ENCODE measurements around the gene PHLDB1. TPM values are rescaled to one million over a fixed set of nuclear protein-coding genes. Genes with fewer than 3 reads are reported as not detected.

The PHLDB1 gene
- total and polyA plus RNA-seq, 2 of the 8 experiments (the other 6 are each of a cell fraction or from before 2014, with no cell fraction given): 53.9 to 74.8 TPM

GRCh38 chr11:118635237-118635591 is 27.8 kb downstream of the PHLDB1 start:
- peak overlapping the region; percentile 87 for H4K91ac ChIP-seq (replicated peaks; ENCODE audit: insufficient read length, low read length)
- no peaks in the 10 kb centered on the region for H3K9me3 ChIP-seq (ENCODE audit: insufficient read depth in 2 of 2, low read depth in 1 of 2, low read length in 1 of 2)
- peaks cover 16 to 23% (median 19%) of the 10 kb centered on the region in 4 experiments for H3K4me1 ChIP-seq (replicated peaks in 1 of 4; ENCODE audit: control insufficient read depth in 3 of 4, insufficient read depth in 4 of 4, low read length in 3 of 4)
- peak overlapping the region; percentile 92; the same call in 1 of the 2 replicates for H2BK15ac ChIP-seq (ENCODE audit: low read length)
- H3K4me3 ChIP-seq (ENCODE audit: extremely low read depth in 1 of 4, insufficient read depth in 2 of 4, low read depth in 3 of 4, low read length in 4 of 4): peak overlapping the region; percentile 36 to 72 (median 62)
- peak overlapping the region; percentile 24 for H2BK120ac ChIP-seq (replicated peaks; ENCODE audit: low read depth, low read length)
- POLR2A ChIA-PET (ENCODE audit: partially characterized antibody): interaction anchor here (0.6 to 25.8 kb wide), 15 partner anchors 11 to 378 kb away, joined by 3 to 574 read pairs (median 3); partner anchors contain the start of genes ARCN1 and PHLDB1
- H3K79me2 ChIP-seq (ENCODE audit: control insufficient read depth in 1 of 2, insufficient read depth in 2 of 2, low read length in 2 of 2): no peaks in the 10 kb centered on the region
- no peak overlapping the region for H3K23ac ChIP-seq (ENCODE audit: insufficient read length)
- H2BK5ac ChIP-seq (ENCODE audit: low read depth, low read length): peak overlapping the region; percentile 92
- FAIRE-seq (no peak), DNase-seq (ENCODE audit: low read depth in 1 of 2, low spot score in 2 of 2) (no peak)
- peak overlapping the region; percentile 80 to 99 for H3K4me2 ChIP-seq (ENCODE audit: insufficient read depth in 1 of 2, low read depth in 2 of 2, low read length in 2 of 2)
- H3K79me1 ChIP-seq (ENCODE audit: low read depth, low read length): peaks cover 2% of the 10 kb centered on the region
- peak overlapping the region; percentile 1 for H3K4ac ChIP-seq (replicated peaks; ENCODE audit: insufficient read length, low read depth, low read length)
- H4K8ac ChIP-seq (ENCODE audit: extremely low read depth, insufficient read depth, low read length): peak overlapping the region; percentile 88; the same call in 1 of the 2 replicates
- H3K18ac ChIP-seq (ENCODE audit: extremely low read depth, low read length): peak overlapping the region; percentile 97
- WGBS, 2 experiments (ENCODE audit: extremely low coverage in 1 of 2, insufficient coverage in 1 of 2, insufficient read length in 1 of 2, insufficient replicate concordance in 2 of 2, low coverage in 1 of 2, low lambda C conversion rate in 2 of 2, missing lambda C conversion rate in 1 of 2): 7% methylated on average over 15 of the region's 15 CpGs; no CpG with 5 or more reads in 1 of the 2 experiments
- 0 out of 2 replicates have a peak overlapping the region, but pooled peaks have one; percentile 68 for H2AK5ac ChIP-seq (ENCODE audit: low read depth, low read length)
- H3K36me3 ChIP-seq (ENCODE audit: control insufficient read depth in 2 of 4, insufficient read depth in 4 of 4, low read length in 3 of 4): peaks cover 2 to 48% (median 16%) of the 10 kb centered on the region in 4 experiments; a peak in 6 of 8 replicates
- H4K20me1 ChIP-seq (replicated peaks in 1 of 2; ENCODE audit: control insufficient read depth in 1 of 2, insufficient read depth in 2 of 2, low read length in 2 of 2): peaks cover 2 to 13% of the 10 kb centered on the region in 2 experiments
- peaks cover 9% of the 10 kb centered on the region; the same call in 1 of the 2 replicates for H3K23me2 ChIP-seq (ENCODE audit: low read depth, low read length)
- peak overlapping the region; percentile 12; the same call in 1 of the 2 replicates for H2AFZ ChIP-seq (ENCODE audit: low read length)
- no peak overlapping the region for H3K14ac ChIP-seq (ENCODE audit: insufficient read length)
- peak overlapping the region; percentile 79 for H4K5ac ChIP-seq (ENCODE audit: insufficient read length, low read depth, low read length)
- H3K27me3 ChIP-seq (replicated peaks in 1 of 4; ENCODE audit: control insufficient read depth in 3 of 4, extremely low read depth in 1 of 4, insufficient read depth in 3 of 4, low read length in 3 of 4): no peaks in the 10 kb centered on the region
- peak overlapping the region; percentile 62 to 79 (median 70) for H3K9ac ChIP-seq (replicated peaks in 1 of 4; ENCODE audit: extremely low read depth in 1 of 4, low read depth in 3 of 4, low read length in 3 of 4)
- H2BK20ac ChIP-seq (ENCODE audit: low read length): no peak overlapping the region
- H3K27ac ChIP-seq (ENCODE audit: low read depth, low read length): peak overlapping the region; percentile 89
- CTCF ChIA-PET (ENCODE audit: partially characterized antibody): interaction anchor here (0.7 to 19.1 kb wide), 13 partner anchors 8 to 201 kb away, joined by 3 to 435 read pairs (median 8); partner anchors contain the start of gene PHLDB1
- peak overlapping the region; percentile 97 for H2BK12ac ChIP-seq (ENCODE audit: low read depth, low read length)
- peak overlapping the region; percentile 24 for H3K56ac ChIP-seq (replicated peaks; ENCODE audit: insufficient read length, low read depth, low read length)
- no peak for TF ChIP-seq CTBP2 (IDR thresholded peaks at IDR 0.05; ENCODE audit: borderline replicate concordance, insufficient read depth, insufficient read length, low read length)
- TF ChIP-seq, protein P1, sequence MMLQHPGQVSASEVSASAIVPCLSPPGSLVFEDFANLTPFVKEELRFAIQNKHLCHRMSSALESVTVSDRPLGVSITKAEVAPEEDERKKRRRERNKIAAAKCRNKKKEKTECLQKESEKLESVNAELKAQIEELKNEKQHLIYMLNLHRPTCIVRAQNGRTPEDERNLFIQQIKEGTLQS (IDR thresholded peaks at IDR 0.05; ENCODE audit: insufficient read depth, low read depth, low read length): no peak
- no peak for TF ChIP-seq RFX5 (IDR thresholded peaks at IDR 0.05; ENCODE audit: borderline replicate concordance, low read depth, low read length)
- no peak for TF ChIP-seq POU5F1 (IDR thresholded peaks at IDR 0.05; ENCODE audit: low read depth, low read length)
- no peak for TF ChIP-seq SUZ12 (IDR thresholded peaks at IDR 0.05; ENCODE audit: low read length)
- no peak for TF ChIP-seq RBBP5 (IDR thresholded peaks at IDR 0.05; ENCODE audit: borderline replicate concordance, low read depth, low read length)
- TF ChIP-seq CEBPB (IDR thresholded peaks at IDR 0.05; ENCODE audit: low read depth, low read length): no peak
- no peak for TF ChIP-seq FOSL1 (IDR thresholded peaks at IDR 0.05; ENCODE audit: insufficient read depth, low read depth, low read length)
- TF ChIP-seq, protein P2, sequence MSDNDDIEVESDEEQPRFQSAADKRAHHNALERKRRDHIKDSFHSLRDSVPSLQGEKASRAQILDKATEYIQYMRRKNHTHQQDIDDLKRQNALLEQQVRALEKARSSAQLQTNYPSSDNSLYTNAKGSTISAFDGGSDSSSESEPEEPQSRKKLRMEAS (IDR thresholded peaks at IDR 0.05): 0 out of 2 replicates have a peak, but pooled peaks have one; percentile 6
- no peak for TF ChIP-seq TEAD4 (IDR thresholded peaks at IDR 0.05; ENCODE audit: low read depth, low read length)
- TF ChIP-seq TCF12 (IDR thresholded peaks at IDR 0.05; ENCODE audit: low read depth, low read length): no peak
- no peak for TF ChIP-seq HDAC2 (IDR thresholded peaks at IDR 0.05; ENCODE audit: borderline replicate concordance in 1 of 2, low read depth in 2 of 2, low read length in 2 of 2)

Data from H1 (cell line).